SK-N-MC (cell line): ENCODE measurements around the gene SEMA4D.

Source experiments
- EZH2 ChIP-seq: fragments of 200-600 bp; sonication (generic); IDR thresholded peaks from one replicate; pipeline ENCODE4 v1.6.1; 2017; ENCODE audit warnings: antibody characterized with exemption
- FOXP2 ChIP-seq: optimal IDR thresholded peaks from 2 replicates; pipeline ENCODE3; 2011; ENCODE audit warnings: mild to moderate bottlenecking, moderate library complexity; ENCODE audit not compliant: insufficient read depth; ENCODE audit errors: extremely low read length, control extremely low read depth
- POLR2AphosphoS5 ChIP-seq: IDR thresholded peaks from 2 replicates; pipeline ENCODE4 v1.6.1; 2012; ENCODE audit warnings: mild to moderate bottlenecking, low read depth, low read length, borderline replicate concordance

- no peak for TF ChIP-seq EZH2
- no peak for TF ChIP-seq POLR2AphosphoS5
- TF ChIP-seq FOXP2, result no peak
These were observed 174.5 kb downstream of the SEMA4D start for GRCh38 chr9:89323390-89323789.
